Right renal cortex interstitium (tissue), 3 donors: Measurements from ENCODE around the gene NEUROD4. TPM values are rescaled to one million over a fixed set of nuclear protein-coding genes. Genes with fewer than 3 reads are reported as not detected.

Experiments
- DNase-seq, 3 donors: peaks; one replicate each; pipeline ENCODE4 v3.0.0-alpha.2; 2013; ENCODE audit warnings: low read depth in 3 of 3, low spot score in 2 of 3
- polyA plus RNA-seq, 3 donors: library from polyadenylated mRNA; unstranded; fragments of 120-200 nt; gene quantifications; one replicate each; pipeline ENCODE4 v1.2.1, GENCODE V29; 2013; ENCODE audit not compliant: insufficient read length in 3 of 3

The NEUROD4 gene
- polyA plus RNA-seq, 3 donors = not detected

GRCh38 chr12:54997929-54998522 is 21.7 kb upstream of the NEUROD4 start:
- DNase-seq = no peak

- no peak for DNase-seq
Observed at GRCh38 chr12:54998958-54999510, 20.7 kb upstream of the NEUROD4 start.

- no peak for DNase-seq
Observed at GRCh38 chr12:55001198-55001868, 18.4 kb upstream of the NEUROD4 start.

GRCh38 chr12:55002355-55002754 is 17.4 kb upstream of the NEUROD4 start:
- DNase-seq = no peak

- no peak for DNase-seq
Observed at GRCh38 chr12:55008944-55009585, 10.7 kb upstream of the NEUROD4 start.

- no peak for DNase-seq
Observed at GRCh38 chr12:55017416-55017925, 2.3 kb upstream of the NEUROD4 start.

GRCh38 chr12:55024575-55024974 is 4.8 kb downstream of the NEUROD4 start:
- DNase-seq = no peak

GRCh38 chr12:55025508-55025907 is 5.7 kb downstream of the NEUROD4 start:
- DNase-seq = no peak

GRCh38 chr12:55034218-55034617 is 14.4 kb downstream of the NEUROD4 start:
- no peak for DNase-seq

GRCh38 chr12:55036326-55037115 is 16.7 kb downstream of the NEUROD4 start:
- DNase-seq = no peak

GRCh38 chr12:55037351-55037987 is 17.7 kb downstream of the NEUROD4 start:
- no peak for DNase-seq

GRCh38 chr12:55039395-55040354 is 19.9 kb downstream of the NEUROD4 start:
- DNase-seq = no peak

GRCh38 chr12:55041345-55042055 is 21.7 kb downstream of the NEUROD4 start:
- DNase-seq = no peak

GRCh38 chr12:55043542-55043941 is 23.8 kb downstream of the NEUROD4 start:
- DNase-seq = no peak

GRCh38 chr12:55044135-55044534 is 24.4 kb downstream of the NEUROD4 start:
- DNase-seq = no peak

- no peak for DNase-seq
Observed at GRCh38 chr12:55049676-55050075, 29.9 kb downstream of the NEUROD4 start.

- no peak for DNase-seq
Observed at GRCh38 chr12:55051197-55051947, 31.6 kb downstream of the NEUROD4 start.

GRCh38 chr12:55057481-55057880 is 37.7 kb downstream of the NEUROD4 start:
- DNase-seq = no peak
